GM21360 (cell line): ENCODE data around the gene GOLT1A.

Experiments
- ATAC-seq: cut with Tn5 transposase; IDR thresholded peaks from one replicate; pipeline ENCODE4 v1.9.1; 2021; ENCODE audit warnings: mild to moderate bottlenecking, moderate library complexity; ENCODE audit not compliant: unreplicated experiment

Gene GOLT1A

DNA sequence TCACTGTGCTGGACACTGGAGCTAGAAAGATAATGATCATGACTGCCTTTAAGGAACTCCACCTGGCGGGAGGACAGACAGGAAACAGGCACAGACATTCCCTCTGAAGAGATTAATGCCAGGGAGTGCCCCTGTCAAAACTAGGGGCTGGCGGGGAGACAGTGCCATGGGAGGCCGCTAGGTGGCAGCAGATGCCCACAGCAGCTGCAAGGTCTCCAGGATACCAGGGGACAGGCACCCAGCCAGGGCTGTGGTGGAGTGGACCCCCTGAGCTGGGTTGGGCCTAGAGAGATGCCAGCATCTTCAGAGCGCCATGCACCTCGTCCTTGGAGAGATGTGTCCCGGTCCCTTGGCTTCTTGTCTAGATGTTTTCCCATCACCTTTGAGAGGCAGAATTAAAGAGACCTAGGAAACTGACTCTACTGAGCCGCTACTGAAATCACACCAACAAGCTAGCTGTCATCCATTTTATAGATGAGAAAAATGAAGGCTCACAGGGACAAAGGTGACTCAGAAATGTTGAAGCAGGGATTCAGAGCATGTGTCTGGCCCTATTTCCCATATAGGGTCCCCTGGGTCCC is 51.2 kb downstream of the GOLT1A start:
- no peak for ATAC-seq

DNA sequence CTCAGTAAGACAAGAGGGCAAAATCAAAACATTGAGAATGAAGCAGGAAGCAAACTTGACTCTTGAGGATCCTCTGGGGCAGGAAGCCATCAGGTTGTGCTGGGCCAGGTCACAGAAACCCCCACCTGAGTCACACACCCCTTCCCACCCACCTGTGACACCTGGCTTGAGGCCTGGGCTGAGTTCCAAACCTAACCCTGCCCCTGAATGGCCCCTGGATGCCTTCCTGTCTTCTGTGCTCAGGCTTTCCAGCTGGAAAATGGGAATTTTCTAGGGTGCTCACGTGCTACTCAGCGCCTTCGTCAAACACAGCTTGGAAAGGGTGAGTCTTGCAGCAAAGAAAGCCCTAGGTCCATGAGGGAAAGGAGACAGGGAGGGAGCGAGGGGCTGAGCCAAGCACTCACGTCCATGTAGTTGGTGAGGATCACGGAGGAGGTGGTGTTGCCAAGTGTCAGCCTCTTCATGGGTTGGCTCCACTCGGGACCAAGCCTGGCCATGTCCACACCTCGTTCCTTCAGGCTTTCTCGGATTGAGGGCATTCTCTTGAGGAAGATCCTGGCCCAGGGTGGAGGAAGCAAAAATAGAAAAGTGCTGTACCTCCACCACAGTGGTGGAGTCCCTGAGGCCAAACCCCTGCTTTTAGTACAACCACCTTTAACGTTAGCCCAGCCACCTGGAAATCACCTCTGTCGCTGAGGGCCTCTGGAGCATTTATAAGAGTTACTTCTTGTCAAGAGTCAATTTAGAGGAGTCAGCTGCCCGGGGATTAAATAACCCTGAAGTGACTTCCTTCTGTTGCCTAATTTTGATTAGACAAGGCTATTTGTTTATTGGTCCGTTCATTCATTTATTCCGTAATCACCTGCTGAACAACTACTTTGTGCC is 51.9 kb downstream of the GOLT1A start:
- ATAC-seq = no peak

DNA sequence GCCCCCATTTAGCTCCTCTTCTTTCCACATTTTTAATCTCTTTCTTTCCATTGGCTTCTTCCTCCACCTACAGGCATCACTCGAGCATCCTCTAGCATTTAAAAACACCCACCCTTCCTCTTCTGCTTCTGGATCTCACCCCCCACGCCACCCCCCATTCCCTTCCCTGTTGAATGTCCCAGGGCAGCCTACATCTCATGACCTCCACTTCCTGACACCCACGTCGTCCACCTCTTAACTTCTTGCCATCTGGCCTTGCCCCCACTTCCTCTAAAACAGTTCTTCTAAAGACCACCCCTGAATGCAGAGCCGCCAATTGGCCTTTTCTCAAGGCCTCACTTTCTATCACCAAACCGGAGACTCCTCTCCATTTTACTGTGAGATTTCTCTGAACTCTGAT is 55.8 kb downstream of the GOLT1A start:
- no peak for ATAC-seq

DNA sequence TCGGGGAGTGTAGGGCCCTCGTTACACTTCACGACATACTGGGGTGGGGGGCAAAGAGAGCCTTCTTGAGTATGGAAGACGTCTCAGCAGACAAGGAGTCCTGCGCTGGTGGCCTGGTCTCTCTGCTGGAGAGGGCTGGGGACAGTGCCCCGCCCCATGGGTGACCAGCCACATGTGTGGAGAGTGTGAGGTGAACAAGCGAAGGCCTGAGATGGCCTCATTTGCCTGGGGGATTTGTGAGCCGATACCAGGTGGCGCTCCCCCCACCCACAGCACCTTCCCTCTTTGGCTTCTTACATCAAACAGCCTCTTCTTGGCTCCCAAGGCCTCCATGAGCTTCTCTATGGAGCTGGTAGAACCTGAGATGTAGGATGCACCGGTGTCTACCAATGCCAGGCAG is 57.9 kb downstream of the GOLT1A start:
- ATAC-seq = no peak

DNA sequence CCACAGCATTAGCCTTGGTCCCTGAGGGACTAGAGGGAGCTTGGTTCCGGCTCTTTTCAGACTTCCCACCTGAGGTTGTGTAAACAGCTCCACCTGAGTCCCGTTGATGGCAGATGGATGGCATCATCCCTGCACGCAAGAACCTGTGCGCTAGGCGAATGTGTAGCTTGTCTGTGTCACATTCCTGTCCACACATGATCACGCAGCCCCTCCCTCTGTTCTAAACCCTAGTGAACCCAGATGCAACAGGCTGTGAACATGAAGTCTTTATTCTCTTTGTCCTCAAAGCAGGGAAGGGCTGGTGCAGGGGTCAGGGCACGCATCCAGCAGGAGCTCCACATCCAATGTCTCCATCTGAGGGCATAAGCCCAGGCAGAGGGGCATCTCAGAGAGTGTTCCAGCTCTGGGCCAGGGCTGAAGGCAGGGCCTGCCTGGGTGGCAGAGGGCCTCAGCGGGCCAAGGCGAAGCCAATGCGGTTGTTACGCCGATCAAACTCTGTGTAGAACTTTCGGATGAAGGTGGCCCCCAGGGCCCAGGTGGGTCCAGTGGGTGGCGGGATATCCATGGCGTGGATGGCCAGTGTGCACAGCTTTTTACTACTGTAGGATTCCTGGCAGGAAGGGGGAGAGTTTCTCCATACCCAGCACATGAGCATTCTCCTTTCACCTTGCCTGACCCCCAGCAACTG is 59.1 kb downstream of the GOLT1A start:
- ATAC-seq = no peak

DNA sequence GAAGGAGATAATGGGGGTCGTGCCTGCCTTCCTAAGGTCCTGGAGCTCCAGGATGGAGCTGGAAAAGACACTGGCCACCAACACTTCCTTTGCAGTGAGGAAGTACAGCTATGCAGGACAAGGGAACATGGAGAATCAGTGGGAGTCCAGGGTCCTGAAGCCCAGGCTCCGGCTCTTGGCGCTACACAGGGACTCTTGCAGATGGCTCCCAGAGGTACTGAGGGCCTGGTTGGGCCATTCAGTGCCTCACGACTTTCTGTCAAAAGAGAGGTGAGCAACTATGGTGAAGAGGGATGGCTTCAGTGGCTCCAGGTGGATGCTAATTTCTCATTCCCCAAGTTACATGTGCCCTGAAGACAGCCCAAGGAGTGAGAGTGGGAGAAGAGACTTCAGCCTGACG is 60.1 kb downstream of the GOLT1A start:
- no peak for ATAC-seq

DNA sequence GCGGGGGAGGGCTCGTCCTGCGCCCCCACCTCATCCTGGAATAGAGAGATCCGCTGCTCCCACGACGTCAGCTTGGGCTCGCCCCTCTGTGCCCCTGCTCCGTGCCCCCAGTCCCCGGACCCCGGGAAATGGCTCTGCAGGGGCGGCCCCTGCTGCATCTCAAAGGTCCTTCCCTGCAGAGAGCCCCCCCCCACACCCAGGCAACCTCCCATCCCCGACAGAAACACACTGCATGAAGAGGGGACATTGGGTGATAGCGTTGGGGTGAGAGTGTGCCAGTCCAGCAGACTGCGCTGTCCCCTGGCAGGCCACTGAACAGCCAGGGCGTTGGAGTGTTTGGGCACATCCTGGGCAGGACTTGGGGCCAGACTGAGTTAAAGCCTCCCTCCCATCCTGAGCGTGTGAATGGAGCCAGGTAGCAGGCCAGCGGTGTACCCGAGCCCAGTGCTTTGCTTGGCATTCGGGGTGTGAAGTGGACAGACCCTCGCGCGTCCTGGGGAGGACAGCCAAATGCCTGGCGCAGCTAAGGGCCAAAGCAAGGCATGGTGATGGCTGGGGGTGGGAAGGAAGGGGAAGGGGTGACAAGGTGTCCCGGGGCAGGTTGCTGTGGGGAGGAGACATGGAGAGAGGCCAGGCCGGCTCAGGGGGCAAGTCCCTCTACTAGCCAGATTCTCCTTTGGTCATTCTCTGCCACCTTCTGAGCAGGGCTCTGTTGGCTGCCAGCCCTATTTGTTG is 61.3 kb downstream of the GOLT1A start:
- no peak for ATAC-seq

DNA sequence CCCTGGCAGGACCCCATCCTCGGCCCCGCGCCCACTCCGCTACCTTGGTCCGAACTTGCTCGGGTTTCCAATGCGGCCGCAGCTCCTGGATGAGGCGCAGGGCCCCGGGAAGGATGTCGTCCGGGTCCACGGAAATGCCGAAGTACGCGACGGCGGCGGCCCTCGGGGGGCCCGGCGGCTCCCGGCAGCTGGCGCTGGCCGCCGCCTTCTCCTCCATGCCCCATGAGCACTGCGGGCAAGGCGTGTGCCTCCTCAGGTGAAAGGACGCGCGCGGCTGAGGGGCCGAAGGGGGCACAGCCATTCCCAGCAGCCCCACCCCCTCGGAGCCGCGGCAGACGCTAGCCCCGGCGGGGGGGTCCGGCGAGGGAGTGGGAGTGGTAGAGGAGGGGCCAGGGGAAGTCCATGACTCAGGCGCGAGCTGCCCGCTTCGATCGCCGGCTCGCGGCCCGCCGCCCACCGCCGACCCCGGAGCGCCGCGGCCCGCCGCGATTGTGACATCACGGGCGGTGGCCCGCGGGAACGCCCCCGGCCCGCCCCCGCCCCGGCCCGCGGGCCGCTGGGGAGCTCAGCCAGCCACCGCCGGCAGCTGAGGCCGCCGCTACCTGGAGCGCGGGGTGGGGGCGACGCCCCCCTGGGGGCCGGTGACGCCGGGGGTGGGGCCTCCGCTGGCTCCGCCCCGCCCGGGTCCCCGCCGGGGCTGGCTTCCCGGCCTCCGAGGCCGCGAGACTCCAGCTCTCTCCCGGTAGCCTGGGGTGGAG is 62.1 kb downstream of the GOLT1A start, which contains the start of gene ETNK2:
ETNK2 (minus strand) TSS at position 493 of the 758 bp plus-strand sequence; CDS start at position 301, 192 bp downstream.
- ATAC-seq = no peak

DNA sequence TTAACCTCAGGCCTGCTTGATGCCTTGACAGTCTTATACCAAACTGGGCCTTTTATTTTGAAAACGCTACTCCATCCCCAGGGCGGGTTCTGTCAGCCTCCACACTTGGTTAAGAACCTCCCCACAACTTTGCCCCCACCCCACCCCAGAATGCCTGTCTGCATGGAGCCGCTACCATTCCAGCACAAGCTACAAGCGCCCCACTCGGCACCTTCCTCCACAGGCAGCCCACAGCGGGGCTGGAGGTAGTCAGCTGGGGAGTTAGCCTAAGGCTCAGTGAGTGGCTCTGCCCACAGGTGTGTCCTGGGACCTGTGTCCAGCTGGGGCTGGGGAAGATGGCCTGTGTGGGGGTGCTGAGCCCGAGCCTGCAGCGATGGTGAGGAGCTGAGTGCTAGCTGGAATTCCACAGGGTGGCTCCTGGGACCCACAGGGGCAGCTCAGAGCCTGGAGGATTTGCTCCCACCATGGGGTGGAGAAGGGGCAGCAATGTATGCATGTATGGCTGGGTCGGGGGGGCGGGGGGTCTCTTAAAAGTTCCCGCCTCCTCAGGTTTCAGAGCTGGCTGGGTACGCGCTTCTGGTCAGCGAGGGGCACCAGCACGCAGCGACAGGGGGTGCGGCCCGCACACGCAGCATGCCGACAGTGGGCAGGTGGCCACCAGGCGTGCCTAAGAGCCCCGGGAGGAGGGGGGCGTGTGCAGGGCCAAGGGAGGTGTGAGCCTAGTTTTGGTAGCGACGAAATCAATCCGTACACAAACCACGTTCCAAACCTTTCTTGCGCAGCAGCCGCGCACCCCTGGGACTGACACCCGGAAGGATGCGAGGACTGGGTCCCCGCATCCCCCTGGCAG is 62.9 kb downstream of the GOLT1A start:
- no peak for ATAC-seq

DNA sequence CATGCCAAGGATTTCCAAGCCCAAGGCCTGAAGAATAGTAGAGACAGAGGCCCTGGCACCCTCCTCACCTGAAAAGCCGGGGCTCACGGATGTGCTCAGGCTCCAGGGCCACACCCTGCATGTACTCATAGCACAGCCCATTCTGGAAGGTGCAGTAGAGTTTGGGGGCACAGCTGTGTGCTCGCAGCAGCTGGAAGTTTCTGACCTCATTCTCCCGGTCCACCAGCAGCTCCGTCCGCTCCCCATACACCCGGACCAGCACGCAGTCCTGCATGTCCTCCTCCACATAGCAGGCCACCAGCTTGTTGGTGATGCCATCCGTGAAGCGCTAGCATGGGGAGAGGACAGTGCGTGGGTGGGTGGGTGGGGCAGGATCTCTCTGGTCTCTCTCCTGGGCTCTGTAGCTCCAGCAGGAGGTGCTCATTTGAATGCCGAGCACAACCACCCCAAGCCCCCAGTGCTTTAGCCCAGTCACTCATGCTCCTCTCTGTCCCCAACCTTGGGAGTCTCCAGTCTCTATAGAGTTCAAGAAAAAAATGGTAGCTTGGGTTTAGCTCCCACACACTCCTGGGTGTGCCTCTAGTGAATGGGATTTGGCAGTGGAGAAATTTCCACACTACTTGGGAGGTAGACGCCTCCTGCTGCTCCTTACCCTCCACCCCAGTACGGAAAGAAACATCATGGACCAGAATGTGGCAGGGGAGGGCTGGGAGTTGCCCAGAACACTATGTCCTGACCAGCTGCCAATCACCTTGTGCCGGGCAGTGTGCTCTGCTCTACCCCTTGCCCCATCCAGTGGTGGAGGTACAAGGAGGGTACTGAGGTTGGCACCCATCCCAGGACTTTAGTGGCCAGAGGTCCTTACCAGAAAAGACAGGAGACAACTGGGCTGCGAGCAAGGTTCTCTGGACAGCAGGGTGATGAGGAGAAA is 63.9 kb downstream of the GOLT1A start:
- ATAC-seq = no peak

DNA sequence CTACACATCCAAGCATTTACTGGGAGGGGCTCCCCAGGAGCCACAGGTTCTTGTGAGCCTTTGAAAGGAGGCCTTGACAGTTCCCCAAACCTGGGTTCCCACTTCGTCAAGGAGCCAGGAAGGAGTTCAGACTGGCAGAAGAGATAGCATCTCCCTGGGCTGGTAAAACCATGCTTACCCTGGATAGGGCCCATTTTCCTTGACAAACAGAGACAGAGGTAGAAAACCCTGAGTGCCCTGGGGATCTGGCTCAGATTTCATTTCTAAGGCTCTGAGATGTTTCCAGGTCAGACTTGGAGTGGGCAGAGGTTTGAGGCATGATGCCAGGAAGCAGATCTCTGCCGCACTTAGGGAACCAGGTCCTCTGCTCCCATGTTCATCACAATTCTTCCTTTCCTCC is 64.7 kb downstream of the GOLT1A start:
- no peak for ATAC-seq
